Endodermal cell (in vitro differentiated cells): ENCODE results near the gene SH2B2. TPM values are rescaled to one million over a fixed set of nuclear protein-coding genes. Genes with fewer than 3 reads are reported as not detected.

ENCODE experiments used
- DNase-seq: peaks from one replicate; pipeline ENCODE4 v3.0.0-alpha.2; 2017
- H3K27ac ChIP-seq: 2 replicates; pipeline ENCODE4 v1.5.1; 2013; ENCODE audit warnings: mild to moderate bottlenecking, low read depth, low read length, moderate library complexity
- H3K27me3 ChIP-seq: 2 replicates; pipeline ENCODE4 v1.6.1; 2013; ENCODE audit warnings: mild to moderate bottlenecking, low read length, moderate library complexity; ENCODE audit not compliant: insufficient read depth, control insufficient read depth, poor library complexity, severe bottlenecking
- H3K36me3 ChIP-seq: 2 replicates; pipeline ENCODE4 v1.7.0; 2013; ENCODE audit warnings: mild to moderate bottlenecking, low read length, moderate library complexity; ENCODE audit not compliant: control insufficient read depth, insufficient read depth
- H3K4me1 ChIP-seq: one replicate; pipeline ENCODE4 v1.7.0; 2013; ENCODE audit warnings: low read length; ENCODE audit not compliant: control insufficient read depth, insufficient read depth
- H3K4me3 ChIP-seq: 2 replicates; pipeline ENCODE4 v1.5.1; 2013; ENCODE audit warnings: mild to moderate bottlenecking, low read length, moderate library complexity
- H3K9ac ChIP-seq: 2 replicates; pipeline ENCODE4 v1.6.1; 2013; ENCODE audit warnings: mild to moderate bottlenecking, low read length, moderate library complexity; ENCODE audit not compliant: poor library complexity, severe bottlenecking; ENCODE audit errors: extremely low read depth
- H3K9me3 ChIP-seq: 2 replicates; pipeline ENCODE4 v1.6.1; 2013; ENCODE audit warnings: mild to moderate bottlenecking, low read length, moderate library complexity; ENCODE audit not compliant: control insufficient read depth
- H3K27ac Mint-ChIP-seq: 2 replicates; pipeline ENCODE4 v1.8.0; 2020; ENCODE audit warnings: mixed read lengths
- H3K27me3 Mint-ChIP-seq: 2 replicates; pipeline ENCODE4 v1.8.0; 2021; ENCODE audit warnings: mild to moderate bottlenecking, mixed read lengths; ENCODE audit not compliant: insufficient read depth
- H3K36me3 Mint-ChIP-seq: 2 replicates; pipeline ENCODE4 v1.8.0; 2020; ENCODE audit warnings: low read depth, mixed read lengths
- H3K4me1 Mint-ChIP-seq: 2 replicates; pipeline ENCODE4 v1.8.0; 2020; ENCODE audit warnings: mixed read lengths
- H3K4me3 Mint-ChIP-seq: 2 replicates; pipeline ENCODE4 v1.8.0; 2020; ENCODE audit warnings: mild to moderate bottlenecking, moderate library complexity, mixed read lengths
- H3K9me3 Mint-ChIP-seq: 2 replicates; pipeline ENCODE4 v1.8.0; 2020; ENCODE audit warnings: mild to moderate bottlenecking, mixed read lengths
- WGBS, 2 experiments: methylation state at CpG; one replicate each; pipeline versions ENCODE4 v1.1.5 to v1.1.7; 2013; ENCODE audit warnings: missing lambda C conversion rate in 2 of 2, mixed read lengths in 1 of 2; ENCODE audit not compliant: insufficient coverage in 1 of 2, insufficient read length in 1 of 2; 5-methylcytosine and 5-hydroxymethylcytosine counted together
- total RNA-seq, 2 donors: library from RNA; stranded (reverse); fragmentation: NEBNext Ultra II Directional in 1 of 2; extraction: Animal tissue kit (Norgen Biotek cat#: 25700) in 1 of 2; gene quantifications; 2 replicates in 1 of 2; 3 replicates in 1 of 2; pipeline ENCODE4 v1.2.1, GENCODE V29; 2021
- TF ChIP-seq, protein P1 (sequence below): fragments of 200-600 bp; sonication (generic); conservative IDR thresholded peaks from 2 replicates; pipeline ENCODE4 v1.5.0; 2021; ENCODE audit warnings: antibody characterized with exemption, mild to moderate bottlenecking

The SH2B2 gene
- total RNA-seq, 2 donors from 2014 or later, result 8.0 to 8.7 TPM

DNA sequence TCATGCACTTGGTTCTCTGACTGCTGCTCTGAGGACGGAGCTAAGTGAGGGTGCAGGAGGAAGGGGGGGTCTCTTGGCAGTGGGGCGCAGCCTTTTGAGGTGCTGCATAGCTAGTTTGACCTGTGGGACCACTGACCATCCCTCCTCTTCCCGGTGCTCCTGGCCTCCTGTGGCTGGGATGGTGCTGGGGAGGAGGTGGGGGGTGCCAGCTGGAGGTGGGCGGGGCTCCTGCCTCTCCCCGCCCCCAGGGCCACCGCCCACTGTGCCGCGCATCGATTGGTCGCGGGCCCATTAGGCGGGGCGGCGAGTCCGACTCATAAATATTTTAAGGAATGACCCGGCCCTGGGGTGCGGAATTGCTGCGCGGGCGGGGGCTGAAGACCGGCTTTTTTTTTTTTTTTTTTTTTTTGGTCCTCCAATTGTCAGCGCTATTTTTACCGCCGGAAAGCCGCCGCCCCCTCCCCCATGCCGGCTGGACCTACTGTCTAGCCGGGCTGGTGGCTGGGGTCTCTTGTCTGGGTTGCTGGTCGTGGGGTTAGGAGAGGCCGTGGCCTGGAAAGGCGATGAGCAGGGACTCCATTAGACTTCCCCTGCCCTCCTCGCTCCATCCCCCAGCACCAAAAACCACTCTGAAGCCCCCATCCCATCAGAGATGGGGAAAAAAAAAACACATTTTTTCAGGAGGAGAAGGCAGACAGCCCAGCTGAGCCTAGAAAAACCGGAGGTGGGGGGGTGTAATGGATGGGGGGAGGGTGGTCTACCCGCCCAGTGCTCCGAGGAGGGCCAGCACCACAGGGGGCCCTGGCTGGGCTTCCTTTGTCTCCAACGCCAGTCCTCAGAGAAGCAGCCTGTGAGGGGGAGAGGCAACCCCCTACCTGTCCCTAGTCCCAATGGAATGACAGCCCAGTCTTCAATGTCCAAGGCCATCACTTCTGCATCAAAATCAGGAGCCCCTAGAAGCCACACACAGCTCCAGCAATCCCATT is 6.4 kb downstream of the SH2B2 start:
- peaks cover 16% of the 10 kb centered on the region for H3K4me1 Mint-ChIP-seq
- peak overlapping the region; percentile 57 for H3K27ac ChIP-seq
- no peak overlapping the region for H3K4me3 ChIP-seq
- no peaks in the 10 kb centered on the region for H3K9me3 ChIP-seq
- no peaks in the 10 kb centered on the region for H3K36me3 ChIP-seq
- no peak overlapping the region for H3K27ac Mint-ChIP-seq
- WGBS, 2 experiments, result 26 to 33% methylated on average over 3 to 35 of the region's 36 CpGs
- peak overlapping the region; percentile 45 for H3K4me3 Mint-ChIP-seq
- H3K36me3 Mint-ChIP-seq, result no peaks in the 10 kb centered on the region
- peaks cover 4% of the 10 kb centered on the region for H3K4me1 ChIP-seq
- H3K27me3 ChIP-seq, result peaks cover under 1% of the 10 kb centered on the region
- no peaks in the 10 kb centered on the region for H3K9me3 Mint-ChIP-seq
- DNase-seq, result peak; percentile 61
- H3K27me3 Mint-ChIP-seq, result peaks cover 24% of the 10 kb centered on the region
- no peak overlapping the region for H3K9ac ChIP-seq
- TF ChIP-seq, protein P1, sequence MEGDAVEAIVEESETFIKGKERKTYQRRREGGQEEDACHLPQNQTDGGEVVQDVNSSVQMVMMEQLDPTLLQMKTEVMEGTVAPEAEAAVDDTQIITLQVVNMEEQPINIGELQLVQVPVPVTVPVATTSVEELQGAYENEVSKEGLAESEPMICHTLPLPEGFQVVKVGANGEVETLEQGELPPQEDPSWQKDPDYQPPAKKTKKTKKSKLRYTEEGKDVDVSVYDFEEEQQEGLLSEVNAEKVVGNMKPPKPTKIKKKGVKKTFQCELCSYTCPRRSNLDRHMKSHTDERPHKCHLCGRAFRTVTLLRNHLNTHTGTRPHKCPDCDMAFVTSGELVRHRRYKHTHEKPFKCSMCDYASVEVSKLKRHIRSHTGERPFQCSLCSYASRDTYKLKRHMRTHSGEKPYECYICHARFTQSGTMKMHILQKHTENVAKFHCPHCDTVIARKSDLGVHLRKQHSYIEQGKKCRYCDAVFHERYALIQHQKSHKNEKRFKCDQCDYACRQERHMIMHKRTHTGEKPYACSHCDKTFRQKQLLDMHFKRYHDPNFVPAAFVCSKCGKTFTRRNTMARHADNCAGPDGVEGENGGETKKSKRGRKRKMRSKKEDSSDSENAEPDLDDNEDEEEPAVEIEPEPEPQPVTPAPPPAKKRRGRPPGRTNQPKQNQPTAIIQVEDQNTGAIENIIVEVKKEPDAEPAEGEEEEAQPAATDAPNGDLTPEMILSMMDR, result no peak

DNA sequence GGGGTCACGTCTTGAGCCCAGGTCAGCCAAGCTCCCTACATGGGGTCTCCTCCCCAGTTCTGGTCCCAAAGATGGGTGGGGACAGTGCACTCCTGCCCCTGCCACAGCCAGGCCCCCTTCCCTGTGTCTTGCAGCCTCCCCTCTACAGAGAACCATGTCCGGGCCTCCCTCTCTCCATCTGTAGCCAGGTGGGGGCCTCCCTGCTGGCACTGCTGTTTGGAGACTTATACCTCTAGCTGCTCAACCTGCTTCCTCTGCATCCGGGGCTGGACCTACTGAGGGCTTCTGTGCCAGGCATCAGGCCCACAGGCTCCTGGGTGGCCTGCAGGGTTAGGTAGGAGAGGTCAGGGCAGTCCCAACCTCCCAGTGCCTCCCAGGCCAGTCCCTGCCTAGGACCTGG is 7.9 kb downstream of the SH2B2 start:
- peaks cover 14% of the 10 kb centered on the region for H3K27me3 Mint-ChIP-seq
- no peaks in the 10 kb centered on the region for H3K9me3 Mint-ChIP-seq
- H3K9ac ChIP-seq, result no peak overlapping the region
- DNase-seq, result no peak
- no peak overlapping the region for H3K4me3 Mint-ChIP-seq
- H3K4me1 Mint-ChIP-seq, result peaks cover 16% of the 10 kb centered on the region
- H3K4me3 ChIP-seq, result no peak overlapping the region
- no peak overlapping the region for H3K27ac ChIP-seq
- WGBS, 2 experiments, result 97 to 100% methylated on average over 1 to 3 of the region's 3 CpGs
- no peaks in the 10 kb centered on the region for H3K9me3 ChIP-seq
- H3K4me1 ChIP-seq, result peaks cover 4% of the 10 kb centered on the region
- no peaks in the 10 kb centered on the region for H3K36me3 Mint-ChIP-seq
- no peaks in the 10 kb centered on the region for H3K36me3 ChIP-seq
- TF ChIP-seq, protein P1, result no peak
- H3K27ac Mint-ChIP-seq, result no peak overlapping the region
- H3K27me3 ChIP-seq, result no peaks in the 10 kb centered on the region

DNA sequence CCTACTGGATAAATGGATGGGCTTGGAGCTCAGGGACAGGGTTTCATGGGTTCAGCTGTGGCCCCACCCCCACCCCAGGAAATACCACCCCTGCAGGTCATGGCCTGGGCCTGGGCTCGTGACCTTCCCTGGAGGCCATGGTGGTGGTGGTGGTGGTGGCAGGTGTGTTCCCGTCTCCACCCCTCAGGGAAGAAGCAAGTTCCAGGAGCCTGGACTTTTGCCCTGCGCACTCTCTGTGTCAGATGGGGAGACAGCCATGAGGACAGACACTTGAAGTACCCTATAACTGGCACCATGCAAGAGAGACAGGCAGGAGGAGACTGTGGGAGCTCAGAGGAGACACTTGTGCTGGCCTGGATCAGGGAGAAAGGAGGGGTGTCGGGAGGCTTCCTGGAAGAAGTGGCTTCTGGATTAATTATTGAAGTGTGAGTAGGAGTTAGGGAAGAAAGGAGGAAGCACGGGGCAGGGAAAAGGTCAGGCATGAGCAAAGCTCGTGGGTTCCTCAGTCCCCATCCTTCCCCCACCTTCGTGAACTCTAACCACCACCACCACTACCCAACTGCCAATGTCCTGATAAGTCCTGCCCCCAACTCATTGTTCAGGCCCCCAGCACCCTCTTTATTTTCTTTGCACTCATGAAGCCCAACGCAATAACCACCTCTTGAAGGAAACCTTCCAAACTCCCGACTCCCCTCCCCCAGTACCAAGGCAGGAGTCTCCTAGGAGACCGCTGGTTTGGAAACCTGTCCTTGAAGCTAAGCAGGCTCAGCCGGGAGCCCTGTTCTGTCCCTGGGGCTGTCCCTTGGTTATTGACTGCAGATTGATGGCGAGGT is 8.9 kb downstream of the SH2B2 start:
- peaks cover 20% of the 10 kb centered on the region for H3K27me3 Mint-ChIP-seq
- Histone ChIP-seq H3K9ac (no peak overlapping the region), H3K9me3 (no peaks in the 10 kb centered on the region), H3K4me1 (peaks cover 4% of the 10 kb centered on the region), H3K27ac (peak overlapping the region; percentile 44), H3K4me3 (no peak overlapping the region), H3K27me3 (no peaks in the 10 kb centered on the region), H3K36me3 (no peaks in the 10 kb centered on the region)
- WGBS, 2 experiments, result 84 to 85% methylated on average over 4 to 11 of the region's 12 CpGs
- no peak overlapping the region for H3K4me3 Mint-ChIP-seq
- no peaks in the 10 kb centered on the region for H3K36me3 Mint-ChIP-seq
- H3K4me1 Mint-ChIP-seq, result peaks cover 16% of the 10 kb centered on the region
- no peak for DNase-seq
- H3K9me3 Mint-ChIP-seq, result no peaks in the 10 kb centered on the region
- H3K27ac Mint-ChIP-seq, result no peak overlapping the region
- TF ChIP-seq, protein P1, result no peak
